PC-3 (cell line): ENCODE data around the gene CDH4. TPM values are rescaled to one million over a fixed set of nuclear protein-coding genes. Genes with fewer than 3 reads are reported as not detected.

ENCODE experiments used
- ATAC-seq: fragments of 200-7000 bp; cut with Tn5 transposase; 2 replicates; pipeline ENCODE4 v1.9.1; 2020; ENCODE audit warnings: mild to moderate bottlenecking, moderate library complexity
- BruUV-seq: library from RNA; stranded (reverse); fragments of 400-500 nt; replicated peaks from 2 replicates; lab custom pipeline; 2021; lab: Mats Ljungman, UMichigan
- CTCF ChIA-PET: fragments of 300-600 bp; sonication (Branson Sonifier 250); formaldehyde crosslinking; loops from one replicate; lab custom pipeline; 2022; ENCODE audit warnings: antibody characterized with exemption; lab: Charles Lee
- POLR2A ChIA-PET: fragments of 300-600 bp; sonication (Branson Sonifier 250); formaldehyde crosslinking; loops from one replicate; lab custom pipeline; 2022; ENCODE audit warnings: antibody characterized with exemption; ENCODE audit not compliant: unreplicated experiment; lab: Charles Lee
- DNase-seq: peaks from one replicate; pipeline ENCODE4 v3.0.0-alpha.2; 2015
- H2AFZ ChIP-seq: fragments of 300-600 bp; sonication (generic); 2 replicates; pipeline ENCODE4 v1.6.0; 2016; ENCODE audit warnings: antibody characterized with exemption, low read length
- H3F3A ChIP-seq: fragments of 300-600 bp; sonication (generic); one replicate; pipeline ENCODE4 v1.6.0; 2017; ENCODE audit warnings: antibody characterized with exemption, low read length, control low read depth, mild to moderate bottlenecking; ENCODE audit not compliant: unreplicated experiment
- H3K27ac ChIP-seq: fragments of 300-600 bp; sonication (generic); 2 replicates; pipeline ENCODE4 v1.5.1; 2016; ENCODE audit warnings: mild to moderate bottlenecking, low read length
- H3K27me3 ChIP-seq: fragments of 300-600 bp; sonication (generic); 2 replicates; pipeline ENCODE4 v1.6.1; 2016; ENCODE audit warnings: low read length, mixed read lengths
- H3K36me3 ChIP-seq: fragments of 300-600 bp; sonication (generic); 2 replicates; pipeline ENCODE4 v1.6.1; 2016; ENCODE audit warnings: low read depth, mixed run types, low read length, mixed read lengths
- H3K4me1 ChIP-seq: fragments of 300-600 bp; sonication (generic); 2 replicates; pipeline ENCODE4 v1.5.1; 2016; ENCODE audit warnings: low read length; ENCODE audit not compliant: insufficient read depth
- H3K4me2 ChIP-seq: fragments of 300-600 bp; sonication (generic); 2 replicates; pipeline ENCODE4 v1.6.0; 2016; ENCODE audit warnings: low read length
- H3K4me3 ChIP-seq: fragments of 300-600 bp; sonication (generic); 2 replicates; pipeline ENCODE4 v1.5.1; 2016; ENCODE audit warnings: mild to moderate bottlenecking, low read length, mixed read lengths
- H3K79me2 ChIP-seq: fragments of 300-600 bp; sonication (generic); 2 replicates; pipeline ENCODE4 v1.6.1; 2017; ENCODE audit warnings: low read length, mixed read lengths
- H3K9ac ChIP-seq: fragments of 300-600 bp; sonication (generic); 2 replicates; pipeline ENCODE4 v1.6.0; 2016; ENCODE audit warnings: mild to moderate bottlenecking, low read length
- H3K9me2 ChIP-seq: fragments of 300-600 bp; sonication (generic); replicated peaks from 2 replicates; pipeline ENCODE4 v1.6.1; 2016; ENCODE audit warnings: mixed run types, low read length, mixed read lengths
- H3K9me3 ChIP-seq: fragments of 300-600 bp; sonication (generic); 2 replicates; pipeline ENCODE4 v1.6.1; 2016; ENCODE audit warnings: low read length, mixed read lengths
- H4K20me1 ChIP-seq: fragments of 300-600 bp; sonication (generic); 2 replicates; pipeline ENCODE4 v1.6.1; 2016; ENCODE audit warnings: low read length, mixed read lengths
- CTCF ChIP-seq: fragments of 300-600 bp; sonication (generic); conservative IDR thresholded peaks from 2 replicates; pipeline ENCODE4 v1.5.1; 2017; ENCODE audit warnings: antibody characterized with exemption, low read depth, mild to moderate bottlenecking, low read length
- EZH2 ChIP-seq: fragments of 300-600 bp; sonication (generic); IDR thresholded peaks from one replicate; pipeline ENCODE4 v1.6.1; 2017; ENCODE audit warnings: antibody characterized with exemption, mild to moderate bottlenecking, low read length; ENCODE audit not compliant: unreplicated experiment
- EZH2phosphoT487 ChIP-seq: fragments of 300-600 bp; sonication (generic); IDR thresholded peaks from 2 replicates; pipeline ENCODE4 v1.6.1; 2018; ENCODE audit warnings: mild to moderate bottlenecking, antibody characterized with exemption, low read length, borderline replicate concordance
- intact Hi-C: fragments of 100-400 bp; cut with micrococcal nuclease; formaldehyde crosslinking; loops from 2 replicates; pipeline ENCODE4 v1.9.0; 2023
- total RNA-seq: library from RNA; depleted of rRNA; stranded (reverse); fragments of >200 nt; gene quantifications from 2 replicates; pipeline ENCODE4 v1.2.3, GENCODE V29; 2014

Gene CDH4
- total RNA-seq, 1 experiment from 2014 or later = not detected

GRCh38 chr20:61369731-61370520 lies 117.9 kb downstream of the CDH4 start:
- Histone ChIP-seq H3F3A (no peaks in the 10 kb centered on the region), H3K4me3 (no peak overlapping the region), H3K4me2 (no peak overlapping the region), H4K20me1 (no peaks in the 10 kb centered on the region), H3K9me3 (no peaks in the 10 kb centered on the region), H3K27me3 (peaks cover 41% of the 10 kb centered on the region), H3K27ac (no peak overlapping the region), H3K36me3 (no peaks in the 10 kb centered on the region), H3K9ac (no peak overlapping the region), H3K9me2 (no peaks in the 10 kb centered on the region), H3K4me1 (no peaks in the 10 kb centered on the region), H2AFZ (no peak overlapping the region), H3K79me2 (no peaks in the 10 kb centered on the region)
- no TSS peak for BruUV-seq
- ATAC-seq = no peak
- TF ChIP-seq EZH2phosphoT487 (no peak), CTCF (no peak), EZH2 (no peak)
- CTCF ChIA-PET = no interaction called here
- no peak for DNase-seq
- intact Hi-C loops = no loop called here
- POLR2A ChIA-PET = no interaction called here

- H2AFZ ChIP-seq = no peak overlapping the region
- no peaks in the 10 kb centered on the region for H3K9me2 ChIP-seq
- ChIA-PET CTCF (no interaction called here), POLR2A (no interaction called here)
- peaks cover 41% of the 10 kb centered on the region for H3K27me3 ChIP-seq
- TF ChIP-seq CTCF = no peak
- TF ChIP-seq EZH2 = no peak
- no peak for TF ChIP-seq EZH2phosphoT487
- H3K9ac ChIP-seq = no peak overlapping the region
- no peak for DNase-seq
- no peak for ATAC-seq
- no peaks in the 10 kb centered on the region for H3K36me3 ChIP-seq
- no TSS peak for BruUV-seq
- H3K9me3 ChIP-seq = no peaks in the 10 kb centered on the region
- no peaks in the 10 kb centered on the region for H4K20me1 ChIP-seq
- H3K79me2 ChIP-seq = no peaks in the 10 kb centered on the region
- no peak overlapping the region for H3K27ac ChIP-seq
- H3K4me2 ChIP-seq = no peak overlapping the region
- intact Hi-C loops = no loop called here
- no peaks in the 10 kb centered on the region for H3K4me1 ChIP-seq
- H3F3A ChIP-seq = no peaks in the 10 kb centered on the region
- H3K4me3 ChIP-seq = no peak overlapping the region
Measured at GRCh38 chr20:61370841-61371303, 118.8 kb downstream of the CDH4 start.

GRCh38 chr20:61371501-61372136 lies 119.6 kb downstream of the CDH4 start:
- H4K20me1 ChIP-seq = no peaks in the 10 kb centered on the region
- no peak overlapping the region for H3K4me3 ChIP-seq
- no peak overlapping the region for H3K9ac ChIP-seq
- no peaks in the 10 kb centered on the region for H3K79me2 ChIP-seq
- no peak overlapping the region for H3K4me2 ChIP-seq
- no peaks in the 10 kb centered on the region for H3K9me2 ChIP-seq
- TF ChIP-seq CTCF = no peak
- no peak for TF ChIP-seq EZH2phosphoT487
- TF ChIP-seq EZH2 = no peak
- DNase-seq (no peak), ATAC-seq (no peak)
- BruUV-seq = no TSS peak
- ChIA-PET POLR2A (no interaction called here), CTCF (no interaction called here)
- no peaks in the 10 kb centered on the region for H3F3A ChIP-seq
- H3K4me1 ChIP-seq = no peaks in the 10 kb centered on the region
- no peaks in the 10 kb centered on the region for H3K36me3 ChIP-seq
- H3K9me3 ChIP-seq = no peaks in the 10 kb centered on the region
- no peak overlapping the region for H2AFZ ChIP-seq
- no peak overlapping the region for H3K27ac ChIP-seq
- intact Hi-C loops = no loop called here
- peaks cover 41% of the 10 kb centered on the region for H3K27me3 ChIP-seq
